GM18861 (cell line): ENCODE data around the gene UGT1A10.
"Not testable (repeated sequence)": the region's sequence is repeated elsewhere in the genome, so short reads cannot be mapped to it uniquely, and the experiment has no call there.

Experiments used
- ATAC-seq: cut with Tn5 transposase; IDR thresholded peaks from one replicate; pipeline ENCODE4 v1.9.1; 2021; ENCODE audit not compliant: unreplicated experiment

UGT1A10 gene

GRCh38 chr2:233736868-233737653 lies 100.8 kb downstream of the UGT1A10 start:
- ATAC-seq = not testable (repeated sequence)

- ATAC-seq = no peak
Observed at GRCh38 chr2:233740870-233741269, 104.6 kb downstream of the UGT1A10 start.

GRCh38 chr2:233743464-233744259 lies 107.4 kb downstream of the UGT1A10 start:
- no peak for ATAC-seq

GRCh38 chr2:233745073-233745755 lies 109.0 kb downstream of the UGT1A10 start:
- ATAC-seq = no peak

GRCh38 chr2:233745838-233746237 lies 109.6 kb downstream of the UGT1A10 start:
- not testable (repeated sequence) for ATAC-seq

- ATAC-seq = no peak
Observed at GRCh38 chr2:233746475-233747282, 110.4 kb downstream of the UGT1A10 start.

- ATAC-seq = no peak
Observed at GRCh38 chr2:233747283-233747544, 111.0 kb downstream of the UGT1A10 start.

GRCh38 chr2:233750689-233751088 lies 114.4 kb downstream of the UGT1A10 start:
- not testable (repeated sequence) for ATAC-seq

GRCh38 chr2:233751212-233752009 lies 115.2 kb downstream of the UGT1A10 start:
- not testable (repeated sequence) for ATAC-seq

GRCh38 chr2:233754872-233755611 lies 118.8 kb downstream of the UGT1A10 start:
- ATAC-seq = no peak

GRCh38 chr2:233756429-233757081 lies 120.3 kb downstream of the UGT1A10 start:
- ATAC-seq = no peak

- no peak for ATAC-seq
Observed at GRCh38 chr2:233758141-233758540, 121.9 kb downstream of the UGT1A10 start.

GRCh38 chr2:233758849-233759248 lies 122.6 kb downstream of the UGT1A10 start:
- ATAC-seq = no peak

- no peak for ATAC-seq
Observed at GRCh38 chr2:233760043-233760442, 123.8 kb downstream of the UGT1A10 start, which contains the start of gene UGT1A1. TSS of gene UGT1A1 (plus strand) at chr2:233760270. CDS start at chr2:233760288, 18 bp downstream.

GRCh38 chr2:233761040-233761769 lies 125.0 kb downstream of the UGT1A10 start:
- no peak for ATAC-seq

- ATAC-seq = no peak
Observed at GRCh38 chr2:233764264-233764663, 128.0 kb downstream of the UGT1A10 start.

- ATAC-seq = no peak
Observed at GRCh38 chr2:233764761-233765160, 128.5 kb downstream of the UGT1A10 start.

- no peak for ATAC-seq
Observed at GRCh38 chr2:233766416-233766815, 130.2 kb downstream of the UGT1A10 start.
